HG03060 (cell line): ENCODE results near the gene SOX8.
"Not testable (repeated sequence)": the region's sequence is repeated elsewhere in the genome, so short reads cannot be mapped to it uniquely, and the experiment has no call there.

Source experiments
- ATAC-seq: cut with Tn5 transposase; IDR thresholded peaks from one replicate; pipeline ENCODE4 v1.9.1; 2021; ENCODE audit warnings: low read depth, moderate number of reproducible peaks; ENCODE audit not compliant: unreplicated experiment

Gene SOX8

DNA sequence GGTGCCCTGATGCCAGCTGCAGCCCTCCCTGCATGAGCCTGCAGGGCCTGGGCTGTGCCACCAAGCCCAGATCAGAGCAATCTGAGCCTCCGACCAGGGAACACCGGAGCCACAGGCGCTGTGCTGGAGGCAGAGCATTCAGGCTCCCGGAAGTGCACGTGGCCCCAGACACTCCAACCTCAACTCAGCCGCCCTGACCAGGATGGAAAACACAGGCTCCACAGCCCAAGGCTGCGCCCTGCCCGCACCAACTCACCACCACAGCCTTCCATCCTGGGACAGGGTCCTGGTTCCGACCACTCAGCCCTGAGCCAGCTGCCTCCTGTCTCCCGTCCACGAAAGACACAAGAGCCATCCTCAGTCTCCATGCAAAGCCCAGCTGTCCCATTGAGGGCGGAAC, 29.2 kb upstream of the SOX8 start:
- ATAC-seq: no peak

DNA sequence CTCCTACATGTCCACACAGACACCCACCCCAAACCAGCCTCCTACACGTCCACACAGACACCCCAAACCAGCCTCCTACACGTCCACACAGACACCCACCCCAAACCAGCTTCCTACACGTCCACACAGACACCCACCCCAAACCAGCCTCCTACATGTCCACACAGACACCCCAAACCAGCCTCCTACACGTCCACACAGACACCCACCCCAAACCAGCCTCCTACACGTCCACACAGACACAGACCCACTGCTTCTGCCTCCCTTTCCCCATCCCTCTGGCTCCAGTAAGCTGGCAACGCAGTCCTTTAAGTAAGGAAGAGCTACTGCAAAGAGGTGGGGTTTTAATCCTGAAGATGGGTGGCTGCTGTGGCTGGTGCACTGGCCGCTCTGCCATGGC, 27.8 kb upstream of the SOX8 start:
- not testable (repeated sequence) for ATAC-seq

DNA sequence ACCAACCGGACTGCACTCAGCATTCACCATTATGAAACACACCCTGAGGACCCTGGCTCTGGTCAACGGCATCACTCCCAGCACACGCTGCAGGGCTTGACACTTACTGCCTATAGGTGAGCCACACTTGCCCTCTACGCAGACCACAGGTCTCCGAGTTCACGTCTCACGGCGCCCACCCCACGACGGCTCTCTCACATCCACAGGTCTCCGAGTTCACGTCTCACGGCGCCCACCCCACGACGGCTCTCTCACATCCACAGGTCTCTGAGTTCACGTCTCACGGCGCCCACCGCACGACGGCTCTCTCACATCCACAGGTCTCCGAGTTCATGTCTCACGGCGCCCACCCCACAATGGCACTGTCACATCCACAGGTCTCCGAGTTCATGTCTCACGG, 25.8 kb upstream of the SOX8 start:
- not testable (repeated sequence) for ATAC-seq

DNA sequence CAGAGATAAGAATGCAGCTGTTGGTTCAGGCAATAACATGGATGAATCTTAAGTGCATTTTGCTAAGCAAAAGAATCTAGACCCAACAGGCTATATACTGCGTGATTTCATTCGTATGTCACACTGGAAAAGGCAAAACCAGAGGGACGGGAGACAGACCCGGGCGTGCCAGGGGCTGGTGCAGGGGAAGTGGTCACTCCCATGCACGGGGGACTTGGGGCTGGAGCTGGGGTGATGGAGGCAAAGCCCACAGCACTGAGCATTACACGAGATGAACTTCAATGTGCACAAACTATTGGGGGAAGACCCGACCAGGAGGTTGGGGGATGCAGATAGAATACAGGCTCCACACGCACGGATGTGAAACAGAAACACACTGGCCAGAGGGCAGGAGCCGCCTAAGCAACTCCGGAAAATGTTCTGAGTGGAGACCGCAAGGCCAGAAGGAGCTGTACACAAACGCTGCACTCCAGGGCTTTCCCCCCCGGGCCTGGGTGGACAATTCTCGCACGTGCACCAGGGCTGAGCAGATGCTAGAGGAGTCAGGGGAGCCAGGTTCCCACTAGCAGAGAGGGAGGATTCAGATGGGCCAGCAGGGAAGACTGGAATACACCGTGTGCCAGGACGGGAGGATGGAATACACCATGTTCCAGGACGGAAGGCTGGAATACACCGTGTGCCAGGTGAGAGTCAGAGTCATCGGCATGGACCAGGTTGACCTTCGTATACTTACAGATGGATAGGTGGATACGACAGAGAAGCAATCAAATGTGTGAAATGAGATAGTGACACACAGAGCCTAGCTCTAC, 22.1 kb upstream of the SOX8 start:
- no peak for ATAC-seq

DNA sequence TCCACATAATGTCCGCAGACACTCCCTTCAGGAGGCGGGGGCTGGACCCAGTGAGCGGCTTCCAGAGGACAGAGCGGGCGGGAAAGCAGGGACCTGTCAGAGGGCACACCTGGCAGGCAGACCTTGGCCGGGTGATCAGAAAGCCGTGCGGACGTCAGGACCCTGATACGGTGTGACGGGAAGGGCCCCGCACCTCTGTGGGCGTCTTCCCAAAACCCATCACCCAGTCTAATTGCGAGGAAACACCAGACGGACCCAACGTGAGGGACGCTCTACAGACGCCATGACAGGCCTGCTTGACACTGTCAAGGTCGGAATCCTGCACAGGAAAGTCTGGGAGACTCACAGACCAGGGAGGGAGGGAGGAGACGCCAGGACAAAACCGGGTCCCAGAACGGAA, 19.2 kb upstream of the SOX8 start:
- ATAC-seq: no peak

DNA sequence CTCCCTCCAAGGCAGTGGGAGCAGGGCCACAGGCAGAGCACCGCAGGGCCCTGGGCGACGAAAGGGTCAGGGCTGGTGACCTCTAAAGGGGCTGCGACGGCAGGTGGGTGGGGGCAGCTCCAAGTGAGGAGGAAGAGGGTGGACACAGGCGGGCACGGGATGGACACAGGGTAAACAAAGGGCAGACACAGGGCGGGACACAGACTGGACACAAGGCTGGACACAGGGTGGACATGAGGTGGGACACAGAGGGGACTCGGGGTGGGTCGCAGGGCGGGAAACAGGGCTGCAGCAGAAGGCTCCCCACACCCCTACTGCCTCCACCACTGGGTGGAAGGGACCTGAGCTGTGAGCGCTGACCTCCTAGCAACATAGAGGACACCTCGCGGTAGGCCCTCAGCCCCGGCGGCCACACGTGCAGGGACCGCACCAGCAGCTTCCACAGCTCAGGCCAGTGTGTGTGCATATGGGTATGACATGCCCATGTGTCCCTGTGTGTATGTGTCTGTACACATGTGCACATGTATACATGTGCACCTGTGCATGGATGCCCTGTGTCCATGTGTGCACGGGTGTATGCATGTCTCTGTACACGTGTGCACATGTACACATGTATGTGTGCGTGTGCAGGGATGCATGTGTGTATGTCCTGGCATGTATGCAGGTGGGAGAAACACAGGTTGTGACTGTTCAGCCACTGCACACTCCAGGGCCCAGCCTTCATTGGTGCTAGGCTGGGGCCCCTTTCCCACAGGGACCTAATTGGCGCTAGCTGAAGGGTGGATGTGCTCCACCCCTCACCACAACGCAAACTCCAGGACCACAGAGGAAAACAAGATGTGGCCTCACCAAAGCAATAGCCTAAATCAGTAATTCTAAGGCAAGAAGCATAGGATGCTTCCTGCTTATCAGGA, 18.4 kb upstream of the SOX8 start:
- no peak for ATAC-seq

DNA sequence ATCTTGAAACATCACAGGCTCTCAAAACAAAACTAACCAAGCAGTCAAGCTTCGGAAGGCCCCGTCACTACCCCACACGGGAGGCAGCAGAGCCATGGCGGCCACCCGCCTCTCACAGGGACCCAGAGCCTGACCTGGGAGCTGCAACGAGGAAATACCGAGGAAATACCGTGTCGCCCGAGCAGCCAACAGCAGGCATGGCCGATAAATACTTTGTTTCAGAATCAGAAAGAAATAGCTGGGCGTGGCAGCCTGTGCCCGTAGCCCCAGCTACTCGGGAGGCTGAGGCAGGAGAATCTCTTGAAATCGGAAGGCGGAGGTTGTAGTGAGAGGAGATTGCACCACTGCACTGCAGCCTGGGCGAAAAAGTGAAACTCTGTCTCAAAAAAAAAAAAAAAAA, 17.7 kb upstream of the SOX8 start:
- no peak for ATAC-seq

DNA sequence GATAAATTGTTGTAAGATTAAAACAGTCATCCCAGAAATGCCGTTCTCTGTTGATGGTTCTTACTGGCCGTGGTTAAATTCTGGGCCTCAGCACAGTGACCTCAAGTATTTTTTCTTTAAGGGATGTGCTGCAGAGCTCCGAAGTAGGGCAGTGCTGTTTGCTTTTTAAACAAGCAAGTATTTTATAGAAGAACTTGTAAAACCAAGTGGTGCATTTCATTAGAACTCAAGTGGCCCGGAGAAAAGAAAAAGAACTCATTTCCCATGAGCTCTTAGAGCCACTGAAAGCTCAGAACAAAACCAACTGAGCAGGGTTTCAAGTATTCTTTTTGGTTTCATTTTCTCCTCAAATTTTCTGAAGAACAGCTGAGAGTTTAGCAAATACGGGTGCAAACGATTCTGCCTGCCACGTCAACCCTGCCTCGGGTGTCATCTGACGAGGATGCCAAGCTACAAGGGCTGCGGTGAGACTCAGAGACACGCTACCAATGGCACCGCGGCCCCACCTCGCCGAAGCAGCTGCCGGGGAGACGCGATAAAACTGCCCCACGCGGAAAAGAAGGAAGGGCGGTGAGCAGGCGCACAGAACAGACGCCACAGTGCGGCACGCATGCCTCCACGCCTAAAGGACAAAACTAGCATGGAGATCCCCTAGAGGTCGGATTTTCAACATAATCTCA, 17.1 kb upstream of the SOX8 start:
- ATAC-seq: no peak

DNA sequence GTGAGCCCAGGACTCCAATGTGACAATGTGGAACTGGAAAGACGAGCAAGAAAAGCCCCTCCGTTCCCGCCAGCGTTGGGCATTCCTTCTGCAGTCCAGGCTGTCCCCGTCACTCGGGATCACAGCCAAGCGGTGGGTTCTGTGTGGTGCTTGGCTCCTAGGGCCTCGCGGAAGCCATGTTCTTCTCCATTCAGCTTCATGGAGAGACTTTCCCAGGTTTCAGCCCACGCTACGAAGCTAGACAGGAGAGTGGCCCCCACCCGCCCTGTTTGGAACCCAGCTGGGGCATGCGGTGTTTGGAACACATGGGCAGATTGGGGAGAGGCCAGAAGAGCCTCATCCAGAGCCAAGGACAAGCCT, 16.6 kb upstream of the SOX8 start:
- ATAC-seq: no peak

DNA sequence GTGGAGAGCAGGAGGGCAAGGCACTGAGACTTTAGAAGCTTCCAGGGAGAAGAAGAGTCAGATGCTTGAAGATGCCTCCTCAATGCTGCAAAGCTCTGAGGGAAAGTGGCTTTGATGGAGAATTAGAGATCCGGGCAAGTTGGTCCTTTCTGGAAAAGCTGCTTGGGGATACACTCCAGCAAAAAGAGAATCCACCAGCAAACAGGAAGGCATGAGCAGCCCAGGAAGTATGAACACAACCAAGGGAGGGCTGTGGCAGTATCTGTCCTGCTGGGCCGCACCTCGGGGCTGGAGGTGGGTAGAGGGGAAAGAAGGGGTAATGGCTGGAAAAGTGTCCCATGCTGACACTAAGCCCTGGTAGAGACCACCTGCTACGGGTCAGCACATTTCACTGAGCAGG, 16.1 kb upstream of the SOX8 start:
- ATAC-seq: no peak

DNA sequence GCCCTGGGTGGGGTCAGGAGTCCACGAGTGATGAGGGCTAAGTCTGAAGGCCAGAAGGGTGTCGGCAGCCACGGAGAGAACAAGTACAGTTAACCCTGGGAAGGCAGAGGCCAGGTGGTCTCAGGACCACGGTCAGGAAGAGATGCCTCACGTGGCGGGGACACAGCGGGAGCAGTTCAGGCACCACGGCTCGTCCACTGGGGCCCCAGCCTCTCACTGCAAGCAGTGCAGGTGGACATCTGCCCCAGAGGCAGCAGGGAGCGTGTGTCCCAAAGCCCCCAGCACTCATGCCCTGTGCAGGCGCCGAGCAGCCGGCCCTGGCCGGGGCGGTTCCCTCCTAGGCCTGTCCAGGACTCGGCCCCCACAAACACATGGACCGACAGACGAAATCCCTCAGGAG, 15.5 kb upstream of the SOX8 start:
- ATAC-seq: no peak

DNA sequence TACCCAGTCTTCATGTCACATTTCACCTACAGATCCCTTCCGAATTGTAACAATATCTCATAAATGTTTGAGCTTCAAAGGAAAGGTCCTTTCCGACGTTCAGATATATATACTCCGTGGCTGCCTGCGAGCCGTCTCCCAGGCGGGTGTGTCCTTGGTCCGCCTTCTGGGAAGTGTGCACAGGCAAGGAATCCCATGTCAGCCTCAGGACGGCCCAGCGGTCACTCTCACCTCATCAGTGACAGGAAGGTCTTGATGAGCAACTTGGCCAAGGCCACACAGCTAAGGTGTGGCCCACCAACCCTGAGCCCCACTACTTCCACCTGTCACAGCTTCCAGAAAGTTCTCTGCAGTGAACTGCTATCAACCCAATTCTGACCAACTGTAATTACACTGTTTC, 15.1 kb upstream of the SOX8 start:
- ATAC-seq: no peak

DNA sequence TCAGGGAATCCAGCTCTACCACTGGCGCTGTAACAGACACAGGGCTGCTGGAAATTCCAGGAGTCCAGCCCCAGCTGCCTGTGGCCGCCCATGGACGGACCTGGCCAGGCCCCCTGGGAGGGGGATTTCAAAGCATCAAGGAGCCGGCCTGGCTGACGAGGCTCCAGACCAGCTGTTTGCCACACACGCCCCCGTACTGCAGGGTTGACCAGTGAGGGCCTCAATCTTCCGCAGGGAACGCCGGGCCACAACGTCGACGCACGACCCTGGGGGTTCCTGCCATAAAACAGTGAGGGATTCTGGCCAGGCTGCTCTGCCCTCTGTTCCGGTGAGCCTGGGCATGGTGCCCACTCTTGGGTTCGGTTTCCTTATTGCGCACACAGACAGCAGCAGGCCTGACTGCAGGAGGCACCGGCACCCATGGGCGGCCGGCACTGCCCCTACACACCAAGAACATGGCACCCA, 14.5 kb upstream of the SOX8 start:
- no peak for ATAC-seq

DNA sequence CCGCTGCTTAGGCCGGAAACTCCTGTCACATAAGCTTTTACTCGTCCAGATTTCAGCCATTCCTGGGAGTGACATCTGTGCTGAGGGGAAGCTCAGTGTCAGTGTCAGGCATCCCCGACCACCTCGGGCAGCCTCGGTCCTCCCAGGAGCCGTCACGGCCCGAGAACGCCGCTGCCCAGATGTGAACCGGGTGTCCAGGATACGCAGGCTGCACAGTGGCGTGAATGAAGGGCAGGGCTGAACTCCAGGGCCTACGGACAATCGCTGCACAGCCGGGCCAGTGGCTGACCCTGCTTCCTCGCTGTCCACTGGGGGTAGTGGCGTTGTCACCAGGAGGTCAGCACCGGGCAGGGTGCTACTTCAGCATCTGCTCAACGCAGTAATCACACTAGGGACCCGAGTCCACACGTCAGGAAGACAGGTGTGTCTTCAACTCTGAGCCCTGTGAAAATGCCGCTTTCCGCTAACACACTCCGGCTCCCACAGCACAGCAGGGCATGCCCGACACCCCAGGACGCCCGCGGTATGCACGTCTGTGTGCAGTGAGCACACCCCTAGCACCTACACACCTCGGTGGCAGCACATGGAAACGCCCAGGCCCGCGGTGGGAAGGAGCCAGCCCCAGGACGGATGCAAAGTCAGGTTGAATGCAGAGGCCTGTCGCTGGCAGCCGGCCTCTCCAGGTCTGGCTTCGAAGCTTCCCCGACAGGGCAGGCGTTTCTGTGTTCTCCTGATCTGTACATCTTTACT, 13.8 kb upstream of the SOX8 start:
- ATAC-seq: no peak

DNA sequence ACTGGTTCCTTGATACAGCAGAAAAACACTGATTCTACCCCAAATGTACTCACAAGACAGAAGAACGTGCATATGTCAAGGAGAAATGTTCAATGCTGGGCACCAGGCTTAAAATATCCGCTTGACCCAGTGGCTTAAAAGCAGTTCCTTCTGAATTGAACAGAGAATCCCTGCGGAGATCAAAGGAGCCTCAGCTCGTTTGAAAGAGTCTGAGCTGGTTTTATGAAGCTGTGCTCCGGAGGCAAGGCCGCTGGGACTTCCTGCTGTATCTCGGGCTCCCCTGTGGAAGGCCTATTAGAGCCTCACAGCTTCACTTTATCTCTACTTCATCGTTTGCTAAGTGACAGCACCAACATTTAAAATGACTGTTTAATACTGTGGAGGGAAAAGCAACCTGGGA, 12.9 kb upstream of the SOX8 start:
- ATAC-seq: no peak

DNA sequence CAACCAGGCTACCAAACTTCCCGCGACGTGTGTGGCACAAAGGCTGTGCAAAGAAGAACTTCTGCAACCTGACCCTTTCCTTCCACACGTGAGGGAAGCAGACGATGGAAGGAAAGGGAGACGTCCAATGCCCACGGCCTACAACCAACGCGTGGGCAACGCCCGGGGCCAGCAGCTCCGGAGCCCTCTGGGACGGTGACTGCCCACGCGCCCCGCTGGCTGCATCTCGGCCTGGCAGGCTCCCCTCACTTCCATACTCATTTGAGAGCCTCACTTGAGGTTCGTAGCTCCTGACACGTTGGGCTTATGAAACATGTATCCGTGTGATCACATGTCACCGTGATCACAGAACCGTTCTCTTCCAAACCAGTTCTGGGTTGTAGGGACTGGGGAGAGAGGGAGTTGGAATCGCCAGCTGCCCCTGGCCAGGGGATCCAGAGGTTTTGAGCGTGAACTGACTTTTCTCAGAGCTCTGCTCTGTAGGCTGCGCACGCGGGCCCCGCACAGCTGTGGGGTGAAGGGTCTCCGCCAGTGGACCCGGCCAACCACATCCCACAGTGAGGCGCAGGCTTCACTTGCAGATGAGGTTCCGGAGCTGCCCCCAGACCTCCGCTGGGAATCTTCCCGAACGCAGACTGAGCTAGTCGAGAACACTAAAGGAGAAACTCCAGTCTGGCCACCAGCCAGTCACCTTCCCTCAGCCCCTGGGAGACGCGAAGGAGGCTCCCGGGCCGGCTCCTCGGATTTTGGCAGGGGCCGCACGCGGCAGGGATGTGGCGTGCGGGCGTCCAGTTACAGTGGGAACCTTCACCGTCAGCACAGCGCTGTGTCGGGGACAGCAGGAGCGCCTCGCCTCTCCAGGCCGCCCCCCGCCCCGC, 11.8 kb upstream of the SOX8 start:
- ATAC-seq: no peak

DNA sequence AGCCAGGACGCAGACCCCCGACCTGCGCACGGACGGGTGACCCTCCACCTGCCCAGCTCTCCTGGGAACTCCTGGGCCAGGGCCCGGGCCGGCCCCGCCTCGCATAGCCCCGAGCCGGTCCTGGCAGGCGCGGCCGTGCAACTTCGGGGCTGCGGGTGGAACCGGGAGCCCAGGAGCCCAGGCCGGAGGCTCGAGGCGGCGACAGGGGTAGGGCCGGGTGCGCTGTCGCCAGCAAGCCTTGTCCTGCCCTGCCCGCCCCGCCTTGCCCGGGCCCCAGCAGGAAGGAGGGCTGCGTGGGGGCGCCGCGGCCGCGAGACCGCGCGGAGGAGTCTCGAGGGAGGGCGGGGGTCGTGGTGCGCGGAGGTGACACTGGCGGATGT, 11.2 kb upstream of the SOX8 start:
- ATAC-seq: no peak

DNA sequence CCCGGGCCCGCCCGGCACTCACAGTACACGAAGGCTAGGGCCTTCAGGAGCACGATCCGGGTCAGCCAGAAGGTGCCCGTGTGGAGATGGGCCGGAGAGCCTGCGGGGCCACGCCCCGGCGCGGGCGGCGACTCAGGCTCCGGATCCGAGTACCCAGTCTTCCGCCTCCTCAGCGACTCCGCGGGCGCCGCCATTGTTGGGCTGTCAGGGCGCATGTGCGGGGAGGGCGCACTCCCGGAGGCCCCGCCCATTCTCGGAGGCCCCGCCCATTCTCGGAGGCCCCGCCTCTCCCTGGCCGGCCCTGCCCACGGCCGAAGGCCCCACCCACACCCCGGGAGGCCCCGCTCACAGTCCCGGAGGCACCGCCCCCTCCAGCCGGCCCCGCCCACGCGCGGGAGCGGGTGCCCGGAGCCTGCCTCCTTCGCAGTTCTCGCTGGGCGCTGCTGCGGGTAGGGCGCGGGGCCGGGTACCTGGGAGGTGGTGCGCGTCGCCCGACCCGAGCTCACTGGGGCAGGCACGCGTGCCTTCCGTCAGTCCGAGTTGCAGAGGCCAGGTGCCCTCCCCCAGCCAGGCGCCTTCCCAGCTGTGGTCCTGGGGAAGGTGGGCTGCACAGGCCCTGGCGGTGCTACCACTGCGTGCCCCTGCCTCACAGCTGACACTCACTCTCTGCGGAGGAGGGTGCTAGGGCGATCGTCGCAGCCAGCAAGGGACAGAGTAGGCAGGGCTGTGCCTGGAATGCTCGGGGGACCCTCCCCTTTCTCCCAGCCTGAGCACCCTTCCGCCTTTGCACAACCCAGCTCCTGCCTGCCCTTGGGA, 10.6 kb upstream of the SOX8 start, which contains the start of gene LMF1:
TSS of gene LMF1 (minus strand) at position 219 of the 816 bp plus-strand sequence. CDS start at position 215, 4 bp downstream.
- peak; percentile 60 for ATAC-seq

DNA sequence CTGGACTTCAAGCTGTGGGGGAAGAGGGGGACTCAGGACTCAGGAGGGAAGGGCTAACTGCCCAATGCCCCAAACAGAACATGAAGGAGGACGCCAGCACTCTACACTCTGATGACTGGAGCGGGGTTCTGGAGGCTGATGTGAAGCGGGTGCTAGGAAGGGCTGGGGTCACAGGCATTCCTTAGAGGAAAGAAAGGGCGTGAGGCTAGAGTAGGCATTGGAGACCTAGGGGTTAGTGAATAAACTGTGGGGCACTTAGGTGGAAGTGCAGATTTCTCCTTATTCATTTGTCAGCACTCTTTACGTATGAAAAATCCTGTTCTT, 10.0 kb upstream of the SOX8 start:
- ATAC-seq: no peak
